A549 (cell line): Measurements from ENCODE around the gene FAM98C.

Source experiments
- BHLHE40 ChIP-seq: IDR thresholded peaks from 2 replicates; pipeline ENCODE4 v1.6.1; 2012; ENCODE audit warnings: low read depth, low read length, inconsistent platforms
- CBX2 ChIP-seq: fragments of 200-600 bp; sonication (generic); IDR thresholded peaks from 2 replicates; pipeline ENCODE4 v1.6.1; 2016; ENCODE audit warnings: low read depth, mild to moderate bottlenecking, borderline replicate concordance
- CTCF ChIP-seq: fragments of >200 bp; sonication (Bioruptor Twin); formaldehyde crosslinking; IDR thresholded peaks from 3 replicates; pipeline ENCODE4 v1.5.1; 2016
- EP300 ChIP-seq, 2 experiments: fragments of >200 bp; sonication (Bioruptor Twin); formaldehyde crosslinking; IDR thresholded peaks; 2 replicates in 1 of 2; 3 replicates in 1 of 2; pipeline ENCODE4 v1.6.1; 2016 to 2017
- JUN ChIP-seq, 2 experiments: fragments of >200 bp; sonication (Bioruptor Twin); formaldehyde crosslinking; IDR thresholded peaks; 2 replicates in 1 of 2; 3 replicates in 1 of 2; pipeline ENCODE4 v1.6.1; 2016 to 2017
- MYC ChIP-seq: IDR thresholded peaks from 2 replicates; pipeline ENCODE4 v1.6.1; 2012; ENCODE audit warnings: mild to moderate bottlenecking, inconsistent platforms, low read length, improper control_type of control experiment, borderline replicate concordance
- POLR2A ChIP-seq: IDR thresholded peaks from 2 replicates; pipeline ENCODE4 v1.6.1; 2012; ENCODE audit warnings: mild to moderate bottlenecking, low read length
- RAD21 ChIP-seq, 2 experiments: fragments of >200 bp in 1 of 2; sonication (Bioruptor Twin) in 1 of 2; formaldehyde crosslinking in 1 of 2; IDR thresholded peaks in 1 of 2; conservative IDR thresholded peaks in 1 of 2; 2 replicates in 1 of 2; 3 replicates in 1 of 2; pipeline ENCODE4 v1.6.1; 2012 to 2018; ENCODE audit warnings: inconsistent platforms in 1 of 2
- RCOR1 ChIP-seq: fragments of 150-350 bp; IDR thresholded peaks from 2 replicates; pipeline ENCODE4 v1.6.1; 2014; ENCODE audit warnings: antibody characterized with exemption, low read length, low read depth
- REST ChIP-seq: fragments of 200-600 bp; sonication (generic); IDR thresholded peaks from 2 replicates; pipeline ENCODE4 v1.6.1; 2016; ENCODE audit warnings: antibody characterized with exemption, mild to moderate bottlenecking, moderate library complexity
- RNF2 ChIP-seq: fragments of 200-600 bp; sonication (generic); IDR thresholded peaks from 2 replicates; pipeline ENCODE4 v1.6.1; 2016; ENCODE audit warnings: low read depth, mild to moderate bottlenecking, antibody characterized with exemption, moderate library complexity, borderline replicate concordance
- SMC3 ChIP-seq: fragments of >200 bp; sonication (Bioruptor Twin); formaldehyde crosslinking; IDR thresholded peaks from 3 replicates; pipeline ENCODE4 v1.6.1; 2018; ENCODE audit warnings: inconsistent platforms
- USF2 ChIP-seq: fragments of 450-650 bp; IDR thresholded peaks from 2 replicates; pipeline ENCODE4 v1.6.1; 2014; ENCODE audit warnings: antibody characterized with exemption
- ZC3H11A ChIP-seq: fragments of 450-650 bp; IDR thresholded peaks from 2 replicates; pipeline ENCODE4 v1.6.1; 2014; ENCODE audit warnings: antibody characterized with exemption, mild to moderate bottlenecking

- no peak for TF ChIP-seq RCOR1
- TF ChIP-seq CTCF: no peak
- TF ChIP-seq SMC3: no peak
- TF ChIP-seq POLR2A: no peak
- TF ChIP-seq ZC3H11A: no peak
- no peak for TF ChIP-seq EP300 (IDR thresholded peaks at IDR 0.05)
- no peak for TF ChIP-seq CBX2
- no peak for TF ChIP-seq USF2
- no peak for TF ChIP-seq BHLHE40
- TF ChIP-seq REST: no peak
- TF ChIP-seq MYC: no peak
- TF ChIP-seq JUN (IDR thresholded peaks at IDR 0.05): no peak
- TF ChIP-seq RAD21 (conservative IDR thresholded peaks at IDR 0.05 in 1 of 2, IDR thresholded peaks at IDR 0.05 in 1 of 2): no peak
- TF ChIP-seq RNF2: no peak
Measured at GRCh38 chr19:38437295-38437694, 34.4 kb downstream of the FAM98C start.
